Colonic mucosa (tissue), 4 donors: Measurements from ENCODE around the gene ZBTB20. TPM values are rescaled to one million over a fixed set of nuclear protein-coding genes. Genes with fewer than 3 reads are reported as not detected.

Experiments used
- DNase-seq: peaks from one replicate; pipeline ENCODE4 v3.0.0-alpha.2; 2020
- H3K27ac ChIP-seq: fragments of 200-600 bp; one replicate; pipeline ENCODE4 v1.8.0; 2021
- H3K27me3 ChIP-seq: fragments of 200-600 bp; one replicate; pipeline ENCODE4 v1.8.0; 2021
- H3K36me3 ChIP-seq: fragments of 200-600 bp; one replicate; pipeline ENCODE4 v1.8.0; 2021
- H3K4me1 ChIP-seq: fragments of 200-600 bp; one replicate; pipeline ENCODE4 v1.8.0; 2021; ENCODE audit warnings: mild to moderate bottlenecking
- H3K4me3 ChIP-seq: fragments of 200-600 bp; one replicate; pipeline ENCODE4 v1.8.0; 2021
- H3K9ac ChIP-seq, 2 donors: one replicate each; pipeline ENCODE4 v1.7.0; 2013; ENCODE audit warnings: control low read depth in 2 of 2, low read depth in 2 of 2, low read length in 2 of 2
- H3K9me3 ChIP-seq: fragments of 200-600 bp; one replicate; pipeline ENCODE4 v1.8.0; 2021
- CTCF ChIP-seq: fragments of 200-600 bp; IDR thresholded peaks from one replicate; pipeline ENCODE4 v1.8.0; 2022; ENCODE audit warnings: antibody characterized with exemption, mild to moderate bottlenecking
- intact Hi-C: fragments of 100-400 bp; cut with DNase I; formaldehyde crosslinking; loops from one replicate; pipeline ENCODE4 v1.14.1; 2022
- total RNA-seq, 2 donors: library from RNA; stranded (reverse); fragmentation: NEBNext Ultra II Directional in 1 of 2; extraction: Animal tissue kit (Norgen Biotek cat#: 25700) in 1 of 2; gene quantifications; one replicate each; pipeline ENCODE4 v1.2.1, GENCODE V29; 2021
- donor health status: healthy.
- donor health status: DM: no; HTN: no; CAD: no.
- donor health status: DM: no; HTN: no; CAD: no.

Gene ZBTB20
- total RNA-seq, 2 donors from 2014 or later = 12.7 to 21.2 TPM

- intact Hi-C loops = no loop called here
- H3K27me3 ChIP-seq = no peaks in the 10 kb centered on the region
- H3K27ac ChIP-seq = no peak overlapping the region
- no peak for DNase-seq
- TF ChIP-seq CTCF = no peak
- no peaks in the 10 kb centered on the region for H3K36me3 ChIP-seq
- H3K9me3 ChIP-seq = no peaks in the 10 kb centered on the region
- no peaks in the 10 kb centered on the region for H3K4me1 ChIP-seq
- no peak overlapping the region for H3K9ac ChIP-seq
- no peak overlapping the region for H3K4me3 ChIP-seq
Measured at GRCh38 chr3:114848643-114849350, 298.3 kb downstream of the ZBTB20 start.

GRCh38 chr3:114848082-114848481 is 299.0 kb downstream of the ZBTB20 start:
- H3K27ac ChIP-seq = no peak overlapping the region
- H3K4me3 ChIP-seq = no peak overlapping the region
- H3K9ac ChIP-seq = no peak overlapping the region
- no peaks in the 10 kb centered on the region for H3K4me1 ChIP-seq
- no peak for TF ChIP-seq CTCF
- intact Hi-C loops = no loop called here
- no peaks in the 10 kb centered on the region for H3K27me3 ChIP-seq
- no peaks in the 10 kb centered on the region for H3K36me3 ChIP-seq
- no peak for DNase-seq
- no peaks in the 10 kb centered on the region for H3K9me3 ChIP-seq

- intact Hi-C loops = no loop called here
- Histone ChIP-seq H3K4me3 (no peak overlapping the region), H3K27ac (no peak overlapping the region), H3K4me1 (no peaks in the 10 kb centered on the region), H3K27me3 (no peaks in the 10 kb centered on the region), H3K9ac (no peak overlapping the region), H3K36me3 (no peaks in the 10 kb centered on the region), H3K9me3 (no peaks in the 10 kb centered on the region)
- DNase-seq = no peak
- TF ChIP-seq CTCF = no peak
Measured at GRCh38 chr3:114847564-114847963, 299.5 kb downstream of the ZBTB20 start.

GRCh38 chr3:114846779-114847178 is 300.3 kb downstream of the ZBTB20 start:
- H3K4me3 ChIP-seq = no peak overlapping the region
- H3K4me1 ChIP-seq = no peaks in the 10 kb centered on the region
- H3K27ac ChIP-seq = no peak overlapping the region
- no peak for DNase-seq
- intact Hi-C loops = no loop called here
- no peak overlapping the region for H3K9ac ChIP-seq
- H3K27me3 ChIP-seq = no peaks in the 10 kb centered on the region
- TF ChIP-seq CTCF = no peak
- H3K9me3 ChIP-seq = no peaks in the 10 kb centered on the region
- no peaks in the 10 kb centered on the region for H3K36me3 ChIP-seq

GRCh38 chr3:114846252-114846651 is 300.8 kb downstream of the ZBTB20 start:
- intact Hi-C loops = no loop called here
- no peak for TF ChIP-seq CTCF

More at GRCh38 chr3:114846252-114846651, 300.8 kb downstream of the ZBTB20 start:
- H3K27me3 ChIP-seq = no peaks in the 10 kb centered on the region
- no peak overlapping the region for H3K9ac ChIP-seq
- DNase-seq = no peak
- H3K27ac ChIP-seq = no peak overlapping the region
- no peaks in the 10 kb centered on the region for H3K9me3 ChIP-seq
- H3K4me1 ChIP-seq = no peaks in the 10 kb centered on the region
- H3K36me3 ChIP-seq = no peaks in the 10 kb centered on the region
- no peak overlapping the region for H3K4me3 ChIP-seq
